Measurements from ENCODE around the gene GALNT18. TPM values are rescaled to one million over a fixed set of nuclear protein-coding genes. Genes with fewer than 3 reads are reported as not detected.

Gene GALNT18
- total RNA-seq, 1 experiment from 2014 or later = not detected

DNA sequence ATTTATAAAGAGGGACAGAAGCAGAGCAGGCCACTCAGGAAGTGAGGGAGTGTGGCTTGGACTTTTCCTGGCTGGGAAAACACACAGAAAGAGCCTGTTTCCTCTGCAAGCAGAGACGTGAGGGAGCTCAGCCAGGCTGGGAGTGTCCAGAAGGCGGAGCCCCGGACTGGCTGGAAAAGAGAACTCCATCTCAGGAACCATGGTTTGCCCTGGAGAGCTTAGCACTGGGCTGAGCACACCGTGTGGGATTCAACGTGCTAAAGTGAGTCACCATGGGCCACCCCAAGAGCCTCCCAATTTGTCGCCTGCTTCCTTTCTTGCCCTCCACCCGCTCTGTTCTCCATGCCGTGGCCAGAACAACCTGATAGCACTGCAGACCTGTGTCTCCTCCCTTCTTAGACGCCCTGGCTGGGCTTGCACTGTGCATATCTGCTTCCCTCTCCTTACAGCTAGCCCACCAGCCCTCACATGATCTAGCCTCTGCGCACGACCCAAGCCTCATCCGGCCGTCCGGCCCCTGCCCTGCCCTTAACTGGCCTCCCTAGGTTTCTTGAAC is 51.8 kb downstream of the GALNT18 start:
- Histone ChIP-seq H2AFZ (no peak overlapping the region), H3K79me2 (ENCODE audit: low read depth) (no peaks in the 10 kb centered on the region), H3F3A (ENCODE audit: insufficient read depth, low read depth) (no peaks in the 10 kb centered on the region), H3K4me2 (no peak overlapping the region), H3K4me3 (no peak overlapping the region), H3K9me2 (ENCODE audit: insufficient read depth) (no peaks in the 10 kb centered on the region), H4K20me1 (ENCODE audit: insufficient read depth) (no peaks in the 10 kb centered on the region), H3K4me1 (replicated peaks; ENCODE audit: insufficient read depth) (no peaks in the 10 kb centered on the region), H3K27ac (no peak overlapping the region), H3K36me3 (ENCODE audit: low read depth) (no peaks in the 10 kb centered on the region), H3K27me3 (ENCODE audit: insufficient read depth, low read depth) (0 out of 2 replicates have a peak, but pooled peaks cover 7% of the 10 kb centered on the region), H3K9me3 (ENCODE audit: insufficient read depth, low read depth) (no peaks in the 10 kb centered on the region)
- no TSS peak for BruUV-seq (replicated peaks)
- intact Hi-C loops (cut with micrococcal nuclease; ENCODE audit: unreplicated experiment) = no loop called here
- CTCF ChIA-PET = no interaction called here
- DNase-seq = no peak
- TF ChIP-seq, protein P1, sequence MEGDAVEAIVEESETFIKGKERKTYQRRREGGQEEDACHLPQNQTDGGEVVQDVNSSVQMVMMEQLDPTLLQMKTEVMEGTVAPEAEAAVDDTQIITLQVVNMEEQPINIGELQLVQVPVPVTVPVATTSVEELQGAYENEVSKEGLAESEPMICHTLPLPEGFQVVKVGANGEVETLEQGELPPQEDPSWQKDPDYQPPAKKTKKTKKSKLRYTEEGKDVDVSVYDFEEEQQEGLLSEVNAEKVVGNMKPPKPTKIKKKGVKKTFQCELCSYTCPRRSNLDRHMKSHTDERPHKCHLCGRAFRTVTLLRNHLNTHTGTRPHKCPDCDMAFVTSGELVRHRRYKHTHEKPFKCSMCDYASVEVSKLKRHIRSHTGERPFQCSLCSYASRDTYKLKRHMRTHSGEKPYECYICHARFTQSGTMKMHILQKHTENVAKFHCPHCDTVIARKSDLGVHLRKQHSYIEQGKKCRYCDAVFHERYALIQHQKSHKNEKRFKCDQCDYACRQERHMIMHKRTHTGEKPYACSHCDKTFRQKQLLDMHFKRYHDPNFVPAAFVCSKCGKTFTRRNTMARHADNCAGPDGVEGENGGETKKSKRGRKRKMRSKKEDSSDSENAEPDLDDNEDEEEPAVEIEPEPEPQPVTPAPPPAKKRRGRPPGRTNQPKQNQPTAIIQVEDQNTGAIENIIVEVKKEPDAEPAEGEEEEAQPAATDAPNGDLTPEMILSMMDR (conservative IDR thresholded peaks at IDR 0.05) = no peak
- TF ChIP-seq EZH2 (IDR thresholded peaks at IDR 0.05; ENCODE audit: low read depth) = no peak
- POLR2A ChIA-PET (ENCODE audit: unreplicated experiment) = no interaction called here

DNA sequence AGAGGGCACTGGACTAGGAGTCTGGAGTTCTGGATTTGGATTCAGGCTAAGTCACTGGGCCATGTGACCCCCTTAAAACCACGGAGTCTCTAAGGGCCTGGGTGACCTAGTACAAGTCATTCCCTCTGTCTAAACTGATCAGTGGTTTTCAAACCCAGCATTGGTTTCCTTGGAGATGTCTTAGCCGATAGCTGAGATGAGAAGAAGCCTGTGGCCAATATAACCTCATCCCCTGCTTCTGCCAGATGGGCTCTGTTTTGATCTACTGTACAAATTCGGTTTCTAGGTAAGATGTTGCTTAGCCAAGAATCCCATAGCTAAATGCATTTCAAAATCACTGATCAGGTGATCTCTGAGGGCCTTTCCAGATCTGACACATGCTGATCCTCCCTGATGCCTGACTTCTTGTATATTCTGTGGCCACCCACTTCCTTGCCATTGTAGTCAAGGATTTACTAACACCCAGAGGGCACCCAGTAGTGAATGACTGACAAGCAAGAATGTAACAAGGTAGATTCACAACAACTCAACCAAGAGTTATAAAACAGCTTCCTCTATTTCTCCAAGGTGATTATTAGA is 53.1 kb downstream of the GALNT18 start:
- H3K9me2 ChIP-seq (ENCODE audit: insufficient read depth) = no peaks in the 10 kb centered on the region
- POLR2A ChIA-PET (ENCODE audit: unreplicated experiment) = no interaction called here
- H4K20me1 ChIP-seq (ENCODE audit: insufficient read depth) = no peaks in the 10 kb centered on the region
- CTCF ChIA-PET = interaction anchor here (0.7 kb wide), 1 partner anchor 76 kb away, joined by 12 read pairs; no protein-coding TSS in a partner anchor
- 0 out of 2 replicates have a peak, but pooled peaks cover 7% of the 10 kb centered on the region for H3K27me3 ChIP-seq (ENCODE audit: insufficient read depth, low read depth)
- no TSS peak for BruUV-seq (replicated peaks)
- no peaks in the 10 kb centered on the region for H3K79me2 ChIP-seq (ENCODE audit: low read depth)
- no peaks in the 10 kb centered on the region for H3K9me3 ChIP-seq (ENCODE audit: insufficient read depth, low read depth)
- no peak overlapping the region for H3K27ac ChIP-seq
- no peak overlapping the region for H2AFZ ChIP-seq
- H3K4me1 ChIP-seq (replicated peaks; ENCODE audit: insufficient read depth) = no peaks in the 10 kb centered on the region
- H3K4me3 ChIP-seq = no peak overlapping the region
- no peaks in the 10 kb centered on the region for H3K36me3 ChIP-seq (ENCODE audit: low read depth)
- no peak for DNase-seq
- TF ChIP-seq, protein P1 (conservative IDR thresholded peaks at IDR 0.05) = no peak
- TF ChIP-seq EZH2 (IDR thresholded peaks at IDR 0.05; ENCODE audit: low read depth) = no peak
- intact Hi-C loops (cut with micrococcal nuclease; ENCODE audit: unreplicated experiment) = no loop called here
- no peaks in the 10 kb centered on the region for H3F3A ChIP-seq (ENCODE audit: insufficient read depth, low read depth)
- H3K4me2 ChIP-seq = no peak overlapping the region

DNA sequence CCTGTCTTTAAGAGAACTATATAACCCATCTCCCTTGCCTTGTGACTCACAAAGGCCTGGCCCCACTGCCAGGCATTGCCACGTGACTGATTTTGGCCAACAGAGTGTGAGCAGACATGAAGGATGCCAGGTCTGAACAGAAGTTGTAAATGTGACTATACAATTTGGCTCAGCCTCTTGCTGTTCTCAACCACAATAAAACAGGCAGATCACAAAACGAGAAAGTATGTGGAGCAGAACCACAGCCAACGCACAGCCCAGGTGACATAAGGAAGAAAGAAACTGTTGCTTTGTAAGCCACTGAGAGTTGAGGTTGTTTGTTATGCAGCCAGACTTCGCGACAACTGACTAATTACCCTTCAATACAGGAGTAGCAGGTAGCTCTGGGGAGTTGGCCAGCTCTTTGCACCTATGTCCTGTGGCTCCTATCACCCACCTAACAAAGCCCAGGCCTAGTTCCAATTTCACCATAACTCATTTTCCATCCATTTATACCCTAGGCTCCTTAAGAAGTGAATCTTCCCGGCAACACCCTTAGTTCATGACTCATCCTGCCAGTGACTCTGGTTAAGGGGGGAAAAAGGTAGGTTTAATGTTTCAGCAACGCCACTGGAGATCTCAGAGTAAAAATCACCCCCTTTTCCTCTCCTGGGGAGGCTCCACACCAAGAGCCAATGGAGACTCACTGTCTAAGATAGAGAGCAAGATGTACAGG is 53.7 kb downstream of the GALNT18 start:
- POLR2A ChIA-PET (ENCODE audit: unreplicated experiment) = no interaction called here
- BruUV-seq (replicated peaks) = no TSS peak
- H3K36me3 ChIP-seq (ENCODE audit: low read depth) = no peaks in the 10 kb centered on the region
- no peak for TF ChIP-seq EZH2 (IDR thresholded peaks at IDR 0.05; ENCODE audit: low read depth)
- TF ChIP-seq, protein P1 (conservative IDR thresholded peaks at IDR 0.05) = no peak
- H3K4me2 ChIP-seq = no peak overlapping the region
- H3K4me1 ChIP-seq (replicated peaks; ENCODE audit: insufficient read depth) = no peaks in the 10 kb centered on the region
- intact Hi-C loops (cut with micrococcal nuclease; ENCODE audit: unreplicated experiment) = no loop called here
- no peak overlapping the region for H3K27ac ChIP-seq
- no peaks in the 10 kb centered on the region for H3F3A ChIP-seq (ENCODE audit: insufficient read depth, low read depth)
- H4K20me1 ChIP-seq (ENCODE audit: insufficient read depth) = no peaks in the 10 kb centered on the region
- H3K4me3 ChIP-seq = no peak overlapping the region
- H2AFZ ChIP-seq = no peak overlapping the region
- no peaks in the 10 kb centered on the region for H3K79me2 ChIP-seq (ENCODE audit: low read depth)
- no peaks in the 10 kb centered on the region for H3K9me2 ChIP-seq (ENCODE audit: insufficient read depth)
- CTCF ChIA-PET = no interaction called here
- H3K27me3 ChIP-seq (ENCODE audit: insufficient read depth, low read depth) = peaks cover 11% of the 10 kb centered on the region; the same call in 1 of the 2 replicates
- no peak for DNase-seq
- H3K9me3 ChIP-seq (ENCODE audit: insufficient read depth, low read depth) = no peaks in the 10 kb centered on the region
